Measurements from ENCODE around the gene SP140L. TPM values are rescaled to one million over a fixed set of nuclear protein-coding genes. Genes with fewer than 3 reads are reported as not detected.

The SP140L gene
- total RNA-seq, 4 donors from 2014 or later: 22.1 to 53.6 (median 35.7) TPM

DNA sequence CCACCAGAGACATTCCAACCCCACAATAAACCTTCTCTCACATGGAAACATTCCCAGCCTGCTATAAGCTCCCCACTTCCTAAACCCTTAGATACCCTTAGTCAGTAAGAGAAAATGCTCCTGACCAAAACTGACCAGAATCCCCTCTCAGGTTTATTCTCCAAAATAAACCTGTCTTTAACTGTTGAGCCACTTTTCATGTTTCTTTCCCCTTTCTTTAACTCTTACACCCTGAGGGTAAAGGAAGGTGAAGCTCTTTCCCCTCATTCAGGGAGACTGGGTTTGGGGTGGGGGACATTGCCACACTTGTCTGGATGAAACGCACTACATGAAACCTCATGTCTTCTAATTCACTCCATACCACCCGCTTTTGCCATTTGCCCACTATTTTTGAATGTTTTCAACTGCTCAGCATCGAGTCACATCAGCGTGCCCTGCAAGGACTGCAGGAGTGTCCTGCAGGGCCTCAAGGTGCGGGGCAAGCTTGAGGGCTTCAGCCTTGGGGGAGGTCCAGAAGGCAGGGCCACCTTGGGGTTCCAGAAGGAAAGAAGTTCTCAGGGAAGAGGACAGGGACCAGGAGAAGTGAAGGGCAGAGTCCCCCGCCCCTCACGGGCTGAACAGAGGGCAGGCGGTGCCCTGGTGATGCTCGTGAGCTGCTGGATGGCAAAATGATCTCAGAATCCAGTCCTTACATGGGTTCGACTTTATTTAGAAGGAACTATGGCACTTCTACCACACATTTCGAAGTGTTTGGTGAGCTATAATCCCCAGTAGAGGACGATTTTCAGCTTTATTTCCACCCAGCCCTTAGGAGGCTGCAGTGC is 4.2 kb upstream of the SP140L start:
- Histone ChIP-seq H3K27me3 (no peaks in the 10 kb centered on the region), H3K4me1 (peaks cover 0 to 12% (median 5%) of the 10 kb centered on the region in 4 donors), H3K36me3 (no peaks in the 10 kb centered on the region), H3K4me3 (no peak overlapping the region), H3K27ac (no peak overlapping the region), H3K9me3 (no peaks in the 10 kb centered on the region)
- no peak for DNase-seq
- no peak for TF ChIP-seq POLR2A (IDR thresholded peaks at IDR 0.05)
- TF ChIP-seq, protein P1, sequence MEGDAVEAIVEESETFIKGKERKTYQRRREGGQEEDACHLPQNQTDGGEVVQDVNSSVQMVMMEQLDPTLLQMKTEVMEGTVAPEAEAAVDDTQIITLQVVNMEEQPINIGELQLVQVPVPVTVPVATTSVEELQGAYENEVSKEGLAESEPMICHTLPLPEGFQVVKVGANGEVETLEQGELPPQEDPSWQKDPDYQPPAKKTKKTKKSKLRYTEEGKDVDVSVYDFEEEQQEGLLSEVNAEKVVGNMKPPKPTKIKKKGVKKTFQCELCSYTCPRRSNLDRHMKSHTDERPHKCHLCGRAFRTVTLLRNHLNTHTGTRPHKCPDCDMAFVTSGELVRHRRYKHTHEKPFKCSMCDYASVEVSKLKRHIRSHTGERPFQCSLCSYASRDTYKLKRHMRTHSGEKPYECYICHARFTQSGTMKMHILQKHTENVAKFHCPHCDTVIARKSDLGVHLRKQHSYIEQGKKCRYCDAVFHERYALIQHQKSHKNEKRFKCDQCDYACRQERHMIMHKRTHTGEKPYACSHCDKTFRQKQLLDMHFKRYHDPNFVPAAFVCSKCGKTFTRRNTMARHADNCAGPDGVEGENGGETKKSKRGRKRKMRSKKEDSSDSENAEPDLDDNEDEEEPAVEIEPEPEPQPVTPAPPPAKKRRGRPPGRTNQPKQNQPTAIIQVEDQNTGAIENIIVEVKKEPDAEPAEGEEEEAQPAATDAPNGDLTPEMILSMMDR (IDR thresholded peaks at IDR 0.05): no peak

DNA sequence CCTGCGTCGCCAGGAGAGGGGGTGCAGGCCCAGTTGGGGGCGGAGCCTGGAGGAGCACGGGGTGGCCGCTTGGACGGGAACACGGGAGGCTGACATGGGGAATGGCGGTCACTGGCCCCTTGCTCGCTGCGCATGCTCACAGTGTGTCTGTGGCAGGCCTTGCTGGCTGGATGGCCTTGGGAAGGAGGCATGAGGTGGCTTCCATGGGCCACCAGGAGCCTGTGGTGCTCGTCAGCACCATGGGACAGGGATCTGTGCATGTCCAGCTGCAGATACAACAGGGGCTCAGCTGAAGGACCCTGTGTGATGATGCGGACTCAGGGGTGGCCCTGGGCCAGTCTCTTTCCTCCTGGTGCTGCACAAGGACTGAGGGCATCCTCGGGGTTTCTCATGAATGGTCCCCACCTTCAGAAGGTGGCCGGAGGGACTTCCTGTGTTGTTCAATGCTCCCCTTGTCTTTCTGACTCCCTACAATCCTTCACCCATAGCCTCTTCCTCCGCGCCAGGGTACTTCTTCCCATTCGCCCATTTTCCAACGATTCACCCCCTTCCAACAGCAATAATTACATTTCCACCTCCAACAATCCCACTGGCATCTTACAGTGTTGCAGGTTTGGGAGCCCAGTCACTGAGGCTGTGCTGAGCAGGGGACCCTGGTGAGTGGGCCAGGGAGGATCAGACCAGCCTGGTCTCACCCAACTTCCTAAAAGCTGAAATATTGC is 3.4 kb upstream of the SP140L start:
- peaks cover 0 to 15% (median 9%) of the 10 kb centered on the region in 4 donors for H3K4me1 ChIP-seq
- H3K36me3 ChIP-seq: no peaks in the 10 kb centered on the region
- DNase-seq: no peak
- H3K27ac ChIP-seq: no peak overlapping the region
- no peaks in the 10 kb centered on the region for H3K27me3 ChIP-seq
- no peak overlapping the region for H3K4me3 ChIP-seq
- H3K9me3 ChIP-seq: no peaks in the 10 kb centered on the region
- TF ChIP-seq, protein P1 (IDR thresholded peaks at IDR 0.05): peak in 1 of 6 experiments; percentile 8
- TF ChIP-seq POLR2A (IDR thresholded peaks at IDR 0.05): no peak

DNA sequence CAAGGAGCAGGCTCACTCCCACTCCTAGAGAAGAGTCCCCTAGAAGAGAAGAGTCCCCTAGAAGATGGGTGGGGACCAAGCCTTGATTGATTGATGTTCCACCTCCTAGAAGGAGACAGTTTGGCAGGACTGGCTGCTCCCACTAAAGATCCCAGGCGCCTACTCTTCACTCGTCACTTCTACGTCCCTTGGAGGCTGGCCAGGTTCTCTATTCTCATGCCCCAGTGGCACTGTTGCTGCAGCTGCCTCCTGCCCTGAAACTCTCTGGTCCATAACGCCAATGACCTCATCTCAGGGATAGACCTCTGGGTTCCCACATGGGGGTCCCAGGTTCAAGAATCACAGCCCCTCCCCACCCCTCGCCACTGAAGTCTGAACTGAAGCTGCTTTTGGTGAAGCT is 2.5 kb upstream of the SP140L start:
- DNase-seq: no peak
- Histone ChIP-seq H3K27ac (no peak overlapping the region), H3K4me1 (peaks cover 0 to 11% (median 6%) of the 10 kb centered on the region in 4 donors), H3K9me3 (no peaks in the 10 kb centered on the region), H3K36me3 (no peaks in the 10 kb centered on the region), H3K4me3 (no peak overlapping the region), H3K27me3 (no peaks in the 10 kb centered on the region)
- no peak for TF ChIP-seq POLR2A (IDR thresholded peaks at IDR 0.05)
- TF ChIP-seq, protein P1 (IDR thresholded peaks at IDR 0.05): no peak

DNA sequence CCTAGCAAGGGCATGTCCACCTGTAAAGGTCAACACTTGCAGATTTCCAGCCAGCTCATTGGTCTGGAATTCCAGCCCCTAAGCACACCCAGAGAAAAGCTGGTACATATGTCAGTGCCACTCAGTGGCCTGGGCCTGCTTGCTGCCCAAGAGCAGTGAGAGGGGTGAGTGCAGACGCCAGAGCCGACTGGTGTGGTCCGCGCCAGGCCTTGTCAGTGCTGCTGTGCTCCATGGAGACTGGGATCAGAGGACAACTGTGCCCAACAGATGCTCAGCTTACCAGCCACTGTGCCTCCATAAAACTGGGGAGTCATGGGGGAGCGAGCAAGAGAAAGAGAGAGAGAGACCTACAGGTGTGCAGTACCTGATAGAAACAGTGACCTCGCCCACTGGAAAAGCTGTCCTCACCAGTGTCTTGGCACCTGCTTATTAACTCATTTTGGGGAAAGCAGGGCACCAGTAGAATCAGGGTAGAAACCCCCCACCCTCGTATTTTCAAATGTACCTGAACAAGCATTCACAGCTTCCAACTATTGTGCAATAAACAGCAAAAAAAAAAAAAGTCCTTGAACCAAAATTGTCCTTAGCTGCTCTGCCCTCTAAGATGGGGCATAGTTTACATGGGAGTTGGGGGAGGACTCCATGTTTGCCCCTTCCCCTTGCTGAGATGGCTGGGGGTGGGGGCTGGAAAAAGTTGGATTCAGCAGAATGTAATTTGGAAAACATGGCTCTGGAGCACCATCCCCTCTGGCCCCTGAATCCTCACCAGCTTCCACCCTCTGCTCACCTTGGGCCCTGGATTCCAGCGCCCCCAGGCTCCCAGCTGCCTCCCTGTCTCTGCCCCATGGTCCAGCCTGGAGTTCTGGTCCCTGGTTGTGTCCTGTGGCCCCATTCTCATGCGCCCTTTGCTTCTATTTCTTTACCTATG is 1.4 kb upstream of the SP140L start:
- Histone ChIP-seq H3K4me3 (no peak overlapping the region), H3K4me1 (peaks cover 0 to 10% (median 3%) of the 10 kb centered on the region in 4 donors), H3K36me3 (no peaks in the 10 kb centered on the region), H3K27me3 (no peaks in the 10 kb centered on the region), H3K9me3 (no peaks in the 10 kb centered on the region), H3K27ac (no peak overlapping the region)
- no peak for TF ChIP-seq POLR2A (IDR thresholded peaks at IDR 0.05)
- TF ChIP-seq, protein P1 (IDR thresholded peaks at IDR 0.05): no peak
- DNase-seq: no peak
